Measurements from ENCODE around the gene SYT15. TPM values are rescaled to one million over a fixed set of nuclear protein-coding genes. Genes with fewer than 3 reads are reported as not detected.
A peak's percentile ranks its signal among the peaks of the same experiment; 100 is the strongest.
"Not testable (repeated sequence)": the region's sequence is repeated elsewhere in the genome, so short reads cannot be mapped to it uniquely, and the experiment has no call there.

The SYT15 gene
- total RNA-seq, 1 donor from 2014 or later, result 1.4 TPM

- H4K20me1 ChIP-seq (ENCODE audit: insufficient read depth, low read length); H3K4me3 ChIP-seq (ENCODE audit: insufficient read depth, low read depth, low read length); H3K36me3 Mint-ChIP-seq (ENCODE audit: low read depth, unreplicated experiment); H3K27me3 Mint-ChIP-seq (ENCODE audit: low read depth, unreplicated experiment); H2AFZ ChIP-seq (ENCODE audit: low read depth, low read length); H3K9me3 Mint-ChIP-seq (ENCODE audit: unreplicated experiment); H3K36me3 ChIP-seq (ENCODE audit: insufficient read depth, low read length); H3K79me2 ChIP-seq (ENCODE audit: insufficient read depth, low read length); H3K27ac ChIP-seq (ENCODE audit: low read depth, low read length); H3K9ac ChIP-seq (ENCODE audit: low read length); H3K4me3 Mint-ChIP-seq (ENCODE audit: unreplicated experiment); H3K9me3 ChIP-seq (ENCODE audit: insufficient read depth, low read depth, low read length); DNase-seq (ENCODE audit: low read depth); H3K4me1 Mint-ChIP-seq (ENCODE audit: low read depth, unreplicated experiment); H3K4me1 ChIP-seq (ENCODE audit: insufficient read depth, low read length); H3K4me2 ChIP-seq (ENCODE audit: low read length); H3K27me3 ChIP-seq (ENCODE audit: insufficient read depth, low read length); H3K27ac Mint-ChIP-seq (ENCODE audit: unreplicated experiment): not testable (repeated sequence)
- FAIRE-seq, result peak; percentile 72
Measured at GRCh38 chr10:46589589-46589988, 10.7 kb downstream of the SYT15 start.

GRCh38 chr10:46591053-46591452 lies 12.1 kb downstream of the SYT15 start:
- not testable (repeated sequence) for H3K36me3 Mint-ChIP-seq (ENCODE audit: low read depth, unreplicated experiment); H3K9me3 Mint-ChIP-seq (ENCODE audit: unreplicated experiment); H2AFZ ChIP-seq (ENCODE audit: low read depth, low read length); FAIRE-seq; H3K4me3 ChIP-seq (ENCODE audit: insufficient read depth, low read depth, low read length); H3K27me3 Mint-ChIP-seq (ENCODE audit: low read depth, unreplicated experiment); H3K4me1 ChIP-seq (ENCODE audit: insufficient read depth, low read length); H3K4me3 Mint-ChIP-seq (ENCODE audit: unreplicated experiment); H3K36me3 ChIP-seq (ENCODE audit: insufficient read depth, low read length); DNase-seq (ENCODE audit: low read depth); H3K27ac ChIP-seq (ENCODE audit: low read depth, low read length); H3K9me3 ChIP-seq (ENCODE audit: insufficient read depth, low read depth, low read length); H4K20me1 ChIP-seq (ENCODE audit: insufficient read depth, low read length); H3K27me3 ChIP-seq (ENCODE audit: insufficient read depth, low read length); H3K4me1 Mint-ChIP-seq (ENCODE audit: low read depth, unreplicated experiment); H3K9ac ChIP-seq (ENCODE audit: low read length); H3K4me2 ChIP-seq (ENCODE audit: low read length); H3K27ac Mint-ChIP-seq (ENCODE audit: unreplicated experiment); H3K79me2 ChIP-seq (ENCODE audit: insufficient read depth, low read length)

- not testable (repeated sequence) for H3K4me1 Mint-ChIP-seq (ENCODE audit: low read depth, unreplicated experiment); H3K4me3 ChIP-seq (ENCODE audit: insufficient read depth, low read depth, low read length); H3K9me3 ChIP-seq (ENCODE audit: insufficient read depth, low read depth, low read length); FAIRE-seq; DNase-seq (ENCODE audit: low read depth); H3K4me3 Mint-ChIP-seq (ENCODE audit: unreplicated experiment); H3K27me3 Mint-ChIP-seq (ENCODE audit: low read depth, unreplicated experiment); H3K4me1 ChIP-seq (ENCODE audit: insufficient read depth, low read length); H3K36me3 Mint-ChIP-seq (ENCODE audit: low read depth, unreplicated experiment); H3K9ac ChIP-seq (ENCODE audit: low read length); H3K27ac Mint-ChIP-seq (ENCODE audit: unreplicated experiment); H3K27ac ChIP-seq (ENCODE audit: low read depth, low read length); H3K9me3 Mint-ChIP-seq (ENCODE audit: unreplicated experiment); H3K4me2 ChIP-seq (ENCODE audit: low read length); H3K27me3 ChIP-seq (ENCODE audit: insufficient read depth, low read length); H3K79me2 ChIP-seq (ENCODE audit: insufficient read depth, low read length); H2AFZ ChIP-seq (ENCODE audit: low read depth, low read length); H3K36me3 ChIP-seq (ENCODE audit: insufficient read depth, low read length); H4K20me1 ChIP-seq (ENCODE audit: insufficient read depth, low read length)
Measured at GRCh38 chr10:46593307-46593706, 14.4 kb downstream of the SYT15 start.

DNA sequence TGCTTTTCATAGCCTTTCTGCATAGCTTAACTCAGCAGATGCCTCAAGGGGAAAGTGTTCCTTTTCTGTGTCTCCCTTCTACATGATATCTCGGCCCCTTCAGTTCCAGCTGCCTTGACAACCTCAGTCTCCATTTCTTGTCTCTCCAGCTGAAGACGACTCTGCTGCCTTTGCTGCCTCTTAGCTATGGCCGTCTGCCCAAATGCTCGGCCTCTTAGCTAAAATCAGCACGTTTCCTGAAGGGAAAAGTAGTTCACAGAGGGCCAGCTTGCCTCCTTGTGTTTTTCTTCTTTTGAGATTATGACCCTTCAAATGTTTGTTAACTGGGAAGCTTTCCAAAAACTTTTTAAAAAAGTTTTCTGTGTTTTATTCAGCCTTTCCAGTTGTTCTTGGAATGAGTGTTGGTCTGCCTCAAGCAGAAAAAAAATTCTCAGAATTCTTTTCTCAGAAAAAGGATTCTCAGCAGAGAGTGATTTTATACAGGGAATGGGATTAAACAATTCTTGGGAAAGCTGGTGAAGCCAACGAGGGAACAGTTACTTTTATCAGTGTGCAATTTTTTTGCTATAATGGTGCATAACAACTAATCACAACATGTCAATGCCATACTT lies 15.6 kb downstream of the SYT15 start:
- FAIRE-seq, result peak; percentile 29

DNA sequence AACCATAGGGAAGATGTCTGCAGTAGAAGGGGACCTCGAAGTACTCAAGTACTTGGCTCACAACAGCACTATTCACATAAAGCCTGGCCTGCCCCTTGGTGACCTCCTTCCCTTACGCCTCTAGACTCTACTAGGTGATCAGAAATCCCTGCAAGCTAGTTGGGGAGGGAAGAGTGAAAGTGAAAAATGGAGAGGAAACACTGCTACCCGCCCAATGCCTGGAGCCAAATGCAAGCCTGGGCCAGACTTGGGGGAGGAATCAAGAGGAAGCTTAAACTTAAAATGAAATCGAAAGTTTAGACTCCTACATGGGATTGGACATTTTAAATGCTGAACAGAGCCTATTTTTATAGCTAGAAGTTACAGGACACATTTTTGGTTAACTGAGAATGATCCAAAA lies 17.6 kb downstream of the SYT15 start:
- not testable (repeated sequence) for H3K27me3 ChIP-seq (ENCODE audit: insufficient read depth, low read length); DNase-seq (ENCODE audit: low read depth); H3K79me2 ChIP-seq (ENCODE audit: insufficient read depth, low read length); H3K9ac ChIP-seq (ENCODE audit: low read length); H3K4me1 ChIP-seq (ENCODE audit: insufficient read depth, low read length); H3K4me3 ChIP-seq (ENCODE audit: insufficient read depth, low read depth, low read length); H3K9me3 Mint-ChIP-seq (ENCODE audit: unreplicated experiment); H3K4me1 Mint-ChIP-seq (ENCODE audit: low read depth, unreplicated experiment); H2AFZ ChIP-seq (ENCODE audit: low read depth, low read length); H3K9me3 ChIP-seq (ENCODE audit: insufficient read depth, low read depth, low read length); H3K27me3 Mint-ChIP-seq (ENCODE audit: low read depth, unreplicated experiment); H3K27ac Mint-ChIP-seq (ENCODE audit: unreplicated experiment); H4K20me1 ChIP-seq (ENCODE audit: insufficient read depth, low read length); H3K27ac ChIP-seq (ENCODE audit: low read depth, low read length); H3K36me3 ChIP-seq (ENCODE audit: insufficient read depth, low read length); H3K4me2 ChIP-seq (ENCODE audit: low read length); H3K36me3 Mint-ChIP-seq (ENCODE audit: low read depth, unreplicated experiment)
- peak overlapping the region; percentile 79 for H3K4me3 Mint-ChIP-seq (ENCODE audit: unreplicated experiment)
- peak; percentile 45 for FAIRE-seq

More for the DNA sequence above, 15.6 kb downstream of the SYT15 start:
- H3K27me3 Mint-ChIP-seq (ENCODE audit: low read depth, unreplicated experiment); H3K27me3 ChIP-seq (ENCODE audit: insufficient read depth, low read length); H3K36me3 ChIP-seq (ENCODE audit: insufficient read depth, low read length); H3K79me2 ChIP-seq (ENCODE audit: insufficient read depth, low read length); H3K4me1 ChIP-seq (ENCODE audit: insufficient read depth, low read length); DNase-seq (ENCODE audit: low read depth); H3K4me2 ChIP-seq (ENCODE audit: low read length); H3K36me3 Mint-ChIP-seq (ENCODE audit: low read depth, unreplicated experiment); H3K27ac Mint-ChIP-seq (ENCODE audit: unreplicated experiment); H3K9me3 ChIP-seq (ENCODE audit: insufficient read depth, low read depth, low read length); H3K4me1 Mint-ChIP-seq (ENCODE audit: low read depth, unreplicated experiment); H3K4me3 Mint-ChIP-seq (ENCODE audit: unreplicated experiment); H4K20me1 ChIP-seq (ENCODE audit: insufficient read depth, low read length); H3K27ac ChIP-seq (ENCODE audit: low read depth, low read length); H3K9ac ChIP-seq (ENCODE audit: low read length); H3K9me3 Mint-ChIP-seq (ENCODE audit: unreplicated experiment); H3K4me3 ChIP-seq (ENCODE audit: insufficient read depth, low read depth, low read length); H2AFZ ChIP-seq (ENCODE audit: low read depth, low read length): not testable (repeated sequence)

DNA sequence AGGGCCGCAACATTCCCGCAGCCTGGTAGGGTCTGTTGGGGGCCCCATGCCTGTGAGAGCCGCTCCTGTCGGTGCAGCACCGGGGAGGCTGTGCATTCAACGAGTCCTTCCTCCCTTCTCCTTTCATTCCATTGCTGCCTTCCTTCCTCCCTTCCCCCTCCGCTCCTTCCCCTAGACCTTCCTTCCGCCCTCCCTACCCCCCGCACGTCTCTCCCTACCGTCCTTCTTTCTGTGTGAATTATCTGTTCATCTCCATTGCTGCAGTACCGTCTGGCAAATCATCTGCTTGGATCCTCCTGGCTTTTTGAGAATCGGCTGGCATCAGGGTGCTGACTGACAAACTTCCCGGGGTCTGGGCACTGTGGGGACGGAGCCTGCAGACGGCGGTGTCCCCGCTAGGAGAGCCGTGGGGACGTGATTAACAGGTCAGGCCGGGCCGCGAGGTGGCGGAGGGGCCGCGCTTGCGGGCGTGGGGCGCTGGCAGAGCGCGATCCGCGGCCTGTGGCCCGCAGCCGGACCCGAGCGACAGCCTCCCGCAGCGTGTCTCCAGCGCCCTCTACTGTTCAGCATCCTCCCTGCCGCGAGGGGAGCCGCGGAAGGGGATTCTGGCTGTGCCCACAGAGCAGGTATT lies 18.8 kb downstream of the SYT15 start:
- not testable (repeated sequence) for H3K4me1 ChIP-seq (ENCODE audit: insufficient read depth, low read length); DNase-seq (ENCODE audit: low read depth); H3K4me1 Mint-ChIP-seq (ENCODE audit: low read depth, unreplicated experiment); FAIRE-seq; H3K36me3 Mint-ChIP-seq (ENCODE audit: low read depth, unreplicated experiment); H3K27ac Mint-ChIP-seq (ENCODE audit: unreplicated experiment); H3K27me3 Mint-ChIP-seq (ENCODE audit: low read depth, unreplicated experiment); H3K9me3 Mint-ChIP-seq (ENCODE audit: unreplicated experiment); H3K27me3 ChIP-seq (ENCODE audit: insufficient read depth, low read length); H4K20me1 ChIP-seq (ENCODE audit: insufficient read depth, low read length); H3K79me2 ChIP-seq (ENCODE audit: insufficient read depth, low read length); H2AFZ ChIP-seq (ENCODE audit: low read depth, low read length); H3K36me3 ChIP-seq (ENCODE audit: insufficient read depth, low read length); H3K9me3 ChIP-seq (ENCODE audit: insufficient read depth, low read depth, low read length)
- peak overlapping the region; percentile 83 for H3K4me3 Mint-ChIP-seq (ENCODE audit: unreplicated experiment)
- Histone ChIP-seq H3K4me3 (ENCODE audit: insufficient read depth, low read depth, low read length) (peak overlapping the region; percentile 42), H3K9ac (ENCODE audit: low read length) (peak overlapping the region; percentile 59), H3K4me2 (ENCODE audit: low read length) (peak overlapping the region; percentile 74), H3K27ac (ENCODE audit: low read depth, low read length) (peak overlapping the region; percentile 19)

Data from astrocyte (in vitro differentiated cells and primary cell).